HG03159 (cell line): ENCODE results near the gene CERCAM.
"Not testable (repeated sequence)": the region's sequence is repeated elsewhere in the genome, so short reads cannot be mapped to it uniquely, and the experiment has no call there.

Experiments
- ATAC-seq: cut with Tn5 transposase; IDR thresholded peaks from one replicate; pipeline ENCODE4 v1.9.1; 2021; ENCODE audit warnings: mild to moderate bottlenecking, moderate library complexity; ENCODE audit not compliant: unreplicated experiment

Gene CERCAM

DNA sequence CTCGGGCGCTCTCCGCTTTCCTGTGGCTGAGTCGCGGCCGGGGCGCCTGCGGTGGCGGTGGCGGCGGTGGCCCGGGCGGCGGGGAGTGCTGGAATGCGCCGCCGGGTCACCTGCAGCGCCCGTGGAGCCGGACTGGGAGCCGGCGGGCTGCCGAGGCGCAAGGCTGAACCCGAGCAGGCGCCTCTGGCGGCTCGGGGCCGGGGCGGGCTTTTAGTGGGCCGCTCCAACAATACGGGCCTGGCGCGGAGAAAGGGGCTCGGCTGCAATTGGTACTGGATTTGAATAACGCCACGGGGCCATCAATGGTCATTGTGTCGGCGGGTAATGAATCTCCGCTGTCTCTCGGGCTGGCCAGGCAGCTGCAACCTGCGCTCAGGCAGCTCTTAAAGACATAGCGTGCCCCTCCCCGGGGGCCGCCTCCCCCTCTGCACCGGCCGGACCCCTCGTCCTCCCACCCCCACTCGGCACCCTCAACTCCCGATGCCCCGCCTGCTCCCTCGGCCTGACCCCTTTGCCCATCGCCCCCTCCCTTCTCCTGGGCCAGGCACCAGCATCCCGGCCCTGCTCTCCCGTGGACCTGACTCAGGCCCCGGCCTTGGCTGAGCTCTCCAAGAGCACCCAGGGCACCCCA is 27.4 kb upstream of the CERCAM start:
- no peak for ATAC-seq

DNA sequence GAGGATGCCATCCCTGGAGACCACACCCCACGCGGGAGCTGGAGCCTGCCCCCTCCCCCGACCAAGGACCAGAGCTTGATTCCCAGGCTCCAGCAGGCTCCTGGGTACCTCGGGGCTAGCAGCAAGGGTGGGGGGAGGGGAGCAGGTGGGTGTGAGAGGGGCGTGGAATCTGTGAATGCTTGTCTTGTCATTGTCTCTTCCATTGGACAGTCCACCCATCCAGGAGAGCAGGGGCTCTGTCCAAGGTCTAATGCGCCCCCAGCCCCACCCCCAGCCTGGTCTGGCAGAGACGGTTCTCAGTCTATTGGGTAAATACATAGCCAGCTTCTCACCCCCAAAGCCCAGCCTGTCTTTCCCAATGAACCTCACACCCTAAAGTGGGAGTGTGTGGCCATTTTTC is 26.7 kb upstream of the CERCAM start:
- ATAC-seq: no peak

DNA sequence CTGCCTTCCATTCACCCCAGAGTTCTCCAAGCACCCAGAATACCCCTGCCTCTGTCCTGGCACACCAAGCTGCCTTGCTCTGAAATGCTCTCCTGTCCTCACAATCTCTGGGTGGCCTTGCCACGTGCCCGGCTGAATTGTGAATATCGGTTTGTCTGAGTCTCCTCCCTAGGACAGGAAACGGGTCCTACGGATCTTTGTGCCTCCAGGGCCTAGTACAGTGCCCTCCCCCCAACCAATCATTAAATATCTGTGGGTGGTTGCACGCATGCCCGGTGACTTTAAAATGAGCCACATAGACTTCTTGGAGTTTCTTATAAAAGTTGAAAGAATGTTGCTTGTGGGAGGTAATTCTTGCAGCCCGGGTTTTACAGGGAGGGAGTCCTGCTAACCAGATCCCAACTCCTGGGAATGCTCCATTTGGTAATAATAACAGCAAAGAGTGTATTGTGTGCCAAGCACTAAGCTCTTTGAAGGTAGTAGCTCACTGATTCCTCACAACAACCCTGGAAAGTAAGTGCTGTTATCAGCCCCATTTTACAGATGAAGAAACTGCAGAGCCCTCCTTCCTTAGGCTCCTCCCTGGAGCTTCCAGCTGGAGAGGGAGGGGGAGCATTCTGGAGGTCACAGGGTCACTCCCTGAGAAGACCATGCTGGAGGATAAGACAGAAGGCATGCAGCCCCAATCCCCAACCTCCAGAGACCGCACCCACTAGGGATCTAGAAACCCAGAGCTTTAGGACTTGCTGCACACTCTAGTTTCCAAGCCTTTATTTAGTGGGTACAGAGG is 26.1 kb upstream of the CERCAM start:
- no peak for ATAC-seq

DNA sequence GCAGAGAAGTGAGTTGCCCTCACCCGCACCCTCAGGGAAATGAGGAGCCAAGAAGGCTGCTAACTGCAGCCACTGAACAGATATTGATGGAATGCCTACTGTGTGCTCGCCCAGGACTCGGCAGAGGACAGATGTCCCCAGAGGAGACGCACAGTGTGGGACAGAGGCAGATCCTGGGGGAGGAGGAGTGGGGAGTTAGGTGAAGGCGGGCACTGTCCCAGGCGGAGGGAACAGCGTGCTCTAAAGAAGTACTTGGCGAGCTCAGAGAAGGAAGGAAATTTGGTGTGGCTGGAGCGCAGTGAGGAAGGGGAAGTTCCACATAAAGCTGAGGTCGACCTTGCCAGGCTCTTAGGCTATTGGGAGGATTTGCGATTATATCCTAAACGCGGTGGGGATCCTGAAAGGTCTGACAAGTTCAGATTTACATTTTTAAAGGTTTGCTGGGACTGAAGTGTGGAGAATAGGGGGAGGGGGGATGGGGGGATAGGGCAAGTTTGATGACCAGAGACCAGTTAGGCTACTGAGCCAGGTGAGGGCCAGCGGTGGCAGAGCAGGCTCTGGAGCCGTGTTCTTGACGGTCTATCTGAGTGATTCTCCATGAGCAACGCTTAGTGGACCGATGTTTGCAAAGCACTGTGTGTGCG is 23.6 kb upstream of the CERCAM start:
- ATAC-seq: no peak

DNA sequence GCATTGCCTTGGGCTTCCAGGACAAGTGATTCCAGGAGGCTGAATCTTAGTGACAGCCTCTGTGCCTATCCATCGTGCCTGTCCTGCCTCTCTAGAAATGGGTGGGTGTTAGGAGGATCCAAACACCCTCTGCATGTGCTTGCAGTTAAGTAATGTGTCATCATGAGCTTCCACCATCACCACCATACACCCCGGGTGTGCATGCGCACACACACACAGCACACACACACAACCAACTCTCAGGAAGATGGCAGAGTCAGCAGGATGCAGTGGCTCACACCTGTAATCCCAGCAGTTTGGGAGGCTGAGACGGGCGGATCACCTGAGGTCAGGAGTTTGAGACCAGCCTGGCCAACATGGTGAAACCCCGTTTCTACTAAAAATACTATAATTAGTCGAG is 22.8 kb upstream of the CERCAM start:
- no peak for ATAC-seq

DNA sequence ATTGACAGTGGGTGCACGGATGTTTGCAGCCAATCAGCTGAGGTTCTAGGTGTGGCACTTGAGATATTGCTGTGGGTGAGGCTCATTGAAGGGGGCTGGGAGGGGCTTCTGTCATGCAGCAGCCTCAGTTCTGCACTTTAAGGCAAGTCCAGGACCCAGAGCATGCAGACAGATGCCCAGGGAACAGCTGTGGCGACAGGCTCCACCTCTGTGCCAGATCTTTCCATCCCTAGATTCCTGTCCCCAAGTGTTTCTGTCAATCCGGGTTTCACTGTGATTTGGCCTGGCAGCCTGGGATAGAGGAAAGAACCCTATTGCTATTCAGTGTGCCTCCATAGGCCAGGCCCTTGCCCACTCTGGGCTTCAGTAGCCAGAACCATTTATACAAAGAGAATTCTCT is 20.8 kb upstream of the CERCAM start:
- ATAC-seq: no peak

DNA sequence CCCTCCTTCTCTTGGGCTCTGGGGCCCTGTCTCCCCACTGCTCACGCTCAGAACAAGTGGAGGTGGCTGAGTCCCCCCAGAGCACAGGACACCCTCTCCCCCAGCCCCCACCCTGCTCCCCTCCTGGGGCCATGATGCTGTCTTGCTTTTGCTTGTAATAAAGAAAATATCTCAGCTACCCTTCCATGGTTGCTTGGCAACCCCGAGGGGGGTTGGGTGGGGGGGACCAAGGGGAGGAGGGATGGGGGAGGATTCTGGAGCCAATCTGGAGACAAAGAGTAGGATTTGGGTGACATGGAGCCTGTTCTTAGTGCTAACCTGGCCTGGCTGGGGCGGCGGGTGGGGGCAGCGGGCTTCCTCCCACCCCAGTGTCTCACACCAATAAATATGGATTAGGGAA is 16.1 kb upstream of the CERCAM start:
- ATAC-seq: no peak

DNA sequence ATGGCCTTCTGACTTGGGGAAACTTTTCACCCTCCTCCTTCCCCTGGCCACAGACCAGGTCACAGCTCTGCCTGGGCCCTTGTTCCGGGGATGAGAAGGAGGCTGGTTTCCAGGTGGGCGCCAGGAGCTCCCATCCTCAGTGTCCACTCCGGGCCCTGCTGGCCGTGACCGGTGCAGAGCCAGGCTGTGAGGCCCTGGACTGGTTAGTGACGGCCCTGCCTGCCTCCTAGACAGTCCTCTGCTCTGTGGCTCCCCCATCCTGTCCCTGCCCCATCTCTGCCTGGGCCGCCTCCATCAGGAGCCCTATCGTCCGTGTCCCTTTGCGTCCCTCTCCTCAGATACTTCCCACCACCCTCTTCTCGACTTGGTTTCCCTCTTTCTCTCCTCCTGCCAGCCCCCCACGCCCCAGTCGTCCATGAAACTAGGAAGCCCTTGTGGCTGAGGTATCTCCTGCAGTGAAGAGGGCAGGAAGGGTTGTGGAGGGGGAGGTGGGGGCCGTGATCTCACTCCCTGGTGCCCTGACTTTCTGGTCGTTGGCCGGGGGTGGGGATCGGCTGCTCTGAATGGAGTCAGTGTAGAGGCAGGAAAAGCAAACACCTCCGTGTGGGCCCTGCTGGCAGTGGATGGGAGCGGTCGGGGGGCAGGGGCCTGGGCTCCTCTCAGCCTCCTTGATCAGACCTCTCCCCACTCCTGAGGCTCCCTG is 15.4 kb upstream of the CERCAM start:
- ATAC-seq: no peak

DNA sequence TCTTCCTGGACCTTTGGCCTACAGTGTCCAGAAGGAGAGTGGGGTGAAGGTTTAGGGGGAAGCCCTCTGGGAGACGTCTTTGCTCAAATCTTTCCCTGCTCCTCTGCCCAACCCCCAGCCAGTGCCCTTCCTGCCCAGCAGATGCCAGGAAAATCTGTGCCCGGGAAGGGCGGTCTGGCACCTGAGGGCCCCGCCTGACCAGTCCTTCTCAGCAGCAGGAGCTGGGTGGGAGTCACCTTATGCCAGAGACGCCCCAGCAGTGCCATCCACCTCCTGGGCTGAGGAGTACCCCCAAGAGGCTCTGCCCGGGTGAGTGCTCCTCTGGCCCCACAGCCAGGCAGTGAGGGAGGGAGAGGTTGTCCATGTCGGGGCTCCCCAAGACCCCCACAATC is 14.9 kb upstream of the CERCAM start:
- no peak for ATAC-seq

DNA sequence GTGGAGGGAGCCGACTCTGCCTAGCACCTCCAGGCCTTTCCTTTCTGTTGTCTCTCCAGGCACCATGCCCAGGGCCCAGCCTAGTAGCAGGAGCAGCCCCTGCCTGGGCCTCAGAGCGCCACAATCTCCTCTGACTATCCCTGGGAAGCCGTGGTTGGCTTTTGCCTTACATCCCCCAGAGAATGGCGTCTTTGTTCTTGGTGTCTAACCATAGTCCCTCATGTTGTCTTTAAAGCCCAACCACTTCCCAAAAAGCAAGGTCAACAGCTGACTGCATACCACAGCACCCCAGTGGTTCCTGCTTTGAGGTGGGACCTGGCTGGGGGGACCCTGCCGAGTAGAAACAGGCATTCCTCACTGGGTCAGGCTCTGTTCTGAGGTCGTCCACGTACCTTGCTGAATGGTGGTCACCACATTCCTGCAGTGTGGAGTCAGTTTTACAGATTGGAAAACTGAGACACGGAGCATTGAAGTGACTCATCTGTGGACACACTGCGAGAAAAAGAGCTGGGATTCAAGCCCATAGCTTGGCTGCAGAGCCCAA is 13.7 kb upstream of the CERCAM start:
- ATAC-seq: no peak

DNA sequence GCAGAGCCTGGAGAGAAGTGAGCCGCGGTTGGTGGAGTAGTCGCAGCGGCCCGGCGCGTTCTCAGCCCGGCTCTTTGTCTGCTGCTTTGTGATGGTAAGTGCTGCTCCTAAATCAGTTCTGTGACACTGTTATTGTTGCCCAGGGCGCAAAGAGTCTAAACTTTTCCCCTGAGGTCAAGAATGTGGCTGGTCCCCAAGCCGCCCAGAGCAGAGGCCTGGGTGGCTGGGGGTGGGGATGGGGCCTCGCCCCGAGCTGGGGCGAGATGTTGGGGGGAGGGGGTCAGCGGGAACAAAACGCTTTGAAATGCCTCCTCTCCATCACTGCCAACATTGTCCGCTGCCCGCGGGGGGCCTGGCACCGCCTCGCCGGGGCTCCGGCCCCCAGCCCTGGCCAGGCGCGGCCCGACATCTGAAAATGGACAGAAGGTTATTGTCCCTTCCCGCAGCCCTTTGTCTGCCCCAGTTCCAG is 11.7 kb upstream of the CERCAM start:
- no peak for ATAC-seq

DNA sequence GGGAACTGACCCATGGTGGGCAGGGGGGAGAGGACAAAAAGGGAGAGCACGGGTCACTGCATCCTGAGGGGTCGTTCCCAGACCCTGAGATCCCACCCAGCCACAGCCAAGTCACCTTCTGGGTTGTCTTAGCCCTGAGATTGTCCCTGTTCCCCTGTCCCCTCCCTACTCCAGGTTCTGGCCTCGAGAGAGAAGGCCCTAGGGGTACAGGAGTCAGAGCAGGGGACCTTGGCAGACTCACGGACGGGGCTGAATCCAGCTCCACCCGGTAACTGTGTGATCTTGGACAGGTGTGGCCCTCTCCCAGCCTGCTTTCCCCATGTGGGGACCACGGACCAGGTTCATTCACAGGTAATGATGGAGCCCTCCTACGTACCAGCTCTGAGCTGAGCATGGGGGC is 11.2 kb upstream of the CERCAM start:
- ATAC-seq: no peak

DNA sequence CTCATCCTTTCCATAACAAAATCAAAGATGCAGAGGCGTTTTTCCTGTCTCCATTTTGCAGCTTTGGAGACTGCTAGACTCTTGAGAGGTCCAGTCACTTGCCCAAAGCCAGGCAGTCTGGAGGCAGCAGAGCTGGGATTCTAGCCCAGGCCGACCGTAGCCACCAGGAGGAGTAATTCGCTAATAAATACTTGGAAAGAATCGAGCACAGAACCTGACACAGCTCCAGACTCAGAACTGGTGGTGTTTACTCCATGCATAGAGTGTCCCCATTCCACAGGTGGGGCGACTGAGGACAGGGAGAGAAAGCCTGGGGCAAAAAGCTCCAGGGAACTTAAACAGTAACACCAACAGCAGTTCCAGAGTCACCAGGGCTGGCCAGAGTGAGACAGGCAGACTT is 10.7 kb upstream of the CERCAM start:
- ATAC-seq: no peak

DNA sequence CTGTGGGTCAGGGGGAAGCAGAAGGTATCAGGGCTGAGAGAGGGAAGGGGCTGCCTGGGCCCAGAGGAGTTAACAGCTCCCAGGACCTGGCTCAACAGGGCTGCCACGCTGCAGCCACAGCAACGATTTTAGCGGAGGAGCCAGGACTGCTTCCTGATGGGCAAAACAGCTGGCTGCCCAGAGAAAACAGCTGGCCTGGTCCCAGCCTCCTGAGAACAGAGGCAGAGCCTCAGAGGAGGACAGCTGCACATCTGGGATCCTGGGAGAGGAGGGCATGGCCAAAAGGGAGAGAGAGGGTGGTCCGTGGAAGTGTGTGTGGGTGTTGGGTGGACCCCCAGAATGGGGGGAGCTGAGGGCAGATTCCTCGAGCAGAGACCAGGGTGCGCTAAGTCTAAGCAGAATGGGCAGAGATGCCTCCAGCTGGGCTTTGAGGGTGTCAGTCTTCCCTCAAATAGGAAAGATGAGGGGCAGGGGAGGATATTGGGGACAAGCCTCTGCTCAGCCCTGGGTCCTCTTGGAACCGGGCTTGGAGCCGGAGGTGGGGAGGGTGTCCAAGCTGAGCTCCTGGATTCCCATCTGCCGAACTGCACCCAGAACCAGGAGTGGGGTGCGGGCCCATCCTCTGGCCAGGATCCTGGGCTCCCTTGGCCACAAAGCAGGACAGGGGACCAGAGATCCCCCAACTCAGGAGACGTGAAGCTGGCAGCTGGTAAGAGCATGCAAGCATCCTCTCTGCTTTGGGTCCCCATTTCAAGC is 9.1 kb upstream of the CERCAM start:
- ATAC-seq: no peak

DNA sequence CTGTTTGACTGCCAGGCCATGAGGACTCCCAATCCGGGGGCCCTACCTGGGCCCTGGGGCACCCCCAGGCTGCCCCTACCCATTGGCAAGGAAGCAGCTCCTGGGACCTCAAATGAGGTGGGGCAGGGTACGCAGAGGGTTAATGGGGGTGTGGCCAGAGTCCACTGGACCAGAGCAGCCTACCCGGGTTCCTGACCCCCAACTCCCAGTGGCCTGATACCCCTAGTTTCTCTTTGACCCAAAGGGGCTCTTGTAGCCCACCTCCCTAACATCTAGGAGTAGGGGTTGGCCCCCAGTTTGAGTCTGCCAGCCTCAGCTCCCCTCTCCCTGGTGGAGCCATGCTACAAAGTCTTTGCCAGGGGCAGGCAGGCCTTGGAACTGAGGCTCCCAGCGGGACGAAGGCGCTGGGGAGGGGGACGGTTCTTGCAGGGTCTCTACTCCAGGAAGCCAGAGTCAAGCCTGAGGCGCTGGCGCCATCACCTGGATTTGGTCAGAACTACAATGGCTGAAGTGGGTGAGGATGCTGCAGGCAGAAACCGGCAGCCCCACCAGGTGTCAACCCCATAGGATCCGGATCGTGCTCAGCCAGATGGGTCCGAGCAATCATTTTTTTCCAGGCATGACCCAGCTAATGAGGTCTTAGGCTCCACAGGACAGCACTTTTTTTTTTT is 8.4 kb upstream of the CERCAM start:
- ATAC-seq: no peak

DNA sequence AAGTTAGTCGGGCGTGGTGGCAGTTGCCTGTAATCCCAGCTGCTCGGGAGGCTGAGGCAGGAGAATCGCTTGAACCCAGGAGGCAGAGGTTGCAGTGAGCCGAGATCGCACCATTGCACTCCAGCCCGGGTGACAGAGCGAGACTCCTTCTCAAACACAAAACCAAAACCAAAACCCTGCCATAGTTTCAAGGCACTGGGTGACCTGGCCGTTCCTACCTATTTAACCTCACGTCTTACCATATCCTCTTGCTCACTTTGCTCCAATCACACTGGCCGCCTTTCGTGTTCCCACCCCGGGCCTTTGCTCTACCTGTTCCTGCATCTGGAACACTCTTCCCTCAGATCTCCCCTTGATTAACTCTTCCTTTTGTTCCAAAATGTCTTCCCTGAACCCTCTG is 6.9 kb upstream of the CERCAM start:
- not testable (repeated sequence) for ATAC-seq

DNA sequence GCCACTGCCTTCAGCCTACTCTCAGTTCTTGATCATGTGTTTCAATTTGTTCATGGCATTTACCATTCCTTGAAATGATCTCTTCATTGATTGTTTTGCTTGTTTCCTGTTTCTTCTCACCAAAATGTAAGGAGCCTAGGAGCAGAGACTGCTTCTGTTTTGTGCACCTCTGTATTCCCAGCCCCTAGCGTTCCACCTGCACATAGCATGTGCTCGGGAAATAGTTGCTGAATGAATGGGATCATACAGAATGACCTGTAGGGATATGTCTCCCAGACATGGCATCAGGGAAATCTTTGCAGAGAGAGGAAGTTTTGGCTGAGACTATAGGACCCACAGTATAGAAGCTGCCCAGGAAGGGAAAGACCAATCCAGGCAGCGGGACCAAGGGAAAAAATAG is 6.2 kb upstream of the CERCAM start:
- ATAC-seq: no peak

DNA sequence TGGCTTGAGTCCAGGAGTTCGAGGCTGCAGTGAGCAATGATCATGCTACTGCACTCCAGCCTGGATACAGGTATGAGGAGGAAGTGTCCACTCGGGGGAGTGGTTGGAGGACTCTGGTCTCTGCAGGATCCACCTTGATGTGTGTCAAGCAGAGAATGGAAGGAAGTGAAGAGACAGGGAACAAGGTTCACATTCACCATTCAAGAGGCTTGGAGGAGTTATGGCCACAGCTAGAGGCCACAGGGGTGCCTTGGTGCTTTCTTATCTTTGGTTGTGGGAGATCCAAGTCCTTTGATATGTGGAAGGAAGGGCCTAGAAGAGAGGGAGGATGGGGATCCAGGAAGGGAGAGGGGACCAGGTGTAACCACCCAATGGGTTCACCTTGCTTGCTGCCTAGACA is 5.4 kb upstream of the CERCAM start:
- no peak for ATAC-seq

DNA sequence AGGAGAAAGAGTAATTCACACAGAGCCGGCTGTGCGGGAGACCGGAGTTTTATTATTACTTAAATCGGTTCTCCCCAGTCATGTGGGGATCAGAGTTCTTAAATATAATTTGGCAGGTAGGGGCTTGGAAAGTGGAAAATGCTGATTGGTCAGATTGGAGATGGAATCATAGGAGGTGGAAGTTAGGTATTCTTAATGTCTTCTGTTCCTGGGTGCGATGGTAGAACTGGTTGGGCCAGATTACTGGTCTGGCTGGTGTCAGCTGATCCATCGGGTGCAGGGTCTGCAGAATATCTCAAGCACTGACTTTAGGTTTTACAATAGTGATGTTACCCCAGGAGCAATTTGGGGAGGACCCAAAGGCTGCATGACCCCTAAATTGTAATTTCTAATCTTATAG is 4.6 kb upstream of the CERCAM start:
- no peak for ATAC-seq

DNA sequence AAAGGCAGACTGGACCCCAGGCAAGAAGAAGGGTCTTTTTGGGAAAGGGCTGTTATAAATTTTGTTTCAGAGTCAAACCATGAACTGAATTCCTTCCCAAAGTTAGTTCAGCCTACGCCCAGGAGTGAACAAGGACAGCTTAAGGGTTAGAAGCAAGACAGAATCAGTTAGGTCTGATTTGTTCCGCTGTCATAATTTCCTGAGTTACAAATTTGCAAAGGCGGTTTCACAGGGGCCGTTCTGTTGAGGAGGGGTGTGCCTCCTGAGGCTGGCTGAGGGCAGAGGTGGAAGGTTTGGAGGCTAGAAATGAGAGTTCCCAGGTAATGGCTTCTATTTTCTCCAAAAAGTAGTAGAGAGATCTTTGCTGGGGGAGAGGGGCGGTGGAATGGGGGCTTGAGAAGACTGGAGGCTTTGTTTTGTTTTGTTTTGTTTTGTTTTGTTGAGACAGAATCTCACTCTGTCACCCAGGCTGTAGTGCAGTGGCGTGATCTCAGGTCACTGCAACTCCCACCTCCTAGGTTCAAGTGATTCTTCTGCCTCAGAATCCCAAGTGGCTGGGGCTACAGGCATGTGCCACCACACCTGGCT is 4.1 kb upstream of the CERCAM start:
- ATAC-seq: no peak
